T-helper 1 cell (primary cell): ENCODE data around the gene RALGPS1.
A peak's percentile ranks its signal among the peaks of the same experiment; 100 is the strongest.
"Not testable (repeated sequence)": the region's sequence is repeated elsewhere in the genome, so short reads cannot be mapped to it uniquely, and the experiment has no call there.

ENCODE experiments used
- DNase-seq, 5 donors: peaks; one replicate each; pipeline ENCODE4 v3.0.0-alpha.2; 2012 to 2020

RALGPS1 gene

DNA sequence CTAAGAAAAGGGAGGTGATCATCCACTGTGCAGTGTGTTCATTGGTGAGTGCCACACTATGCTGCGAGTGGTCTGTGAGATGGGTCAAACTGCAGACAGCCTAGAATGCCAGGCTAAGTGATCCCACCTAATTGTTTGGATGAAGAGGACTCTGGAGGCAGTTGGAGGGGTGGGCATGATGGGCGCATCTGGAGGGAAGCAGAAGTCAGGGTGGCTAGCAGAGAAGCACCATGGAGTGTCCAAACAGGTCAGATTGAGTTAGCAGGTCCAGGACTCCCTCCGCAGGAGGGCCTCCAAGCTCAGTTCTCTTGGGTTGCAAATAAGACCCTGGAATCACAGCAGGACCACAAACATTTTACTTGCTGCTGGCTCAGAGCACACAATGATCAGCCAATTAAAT lies 227.7 kb downstream of the RALGPS1 start:
- DNase-seq, result no peak

GRCh38 chr9:127142931-127143464 lies 228.4 kb downstream of the RALGPS1 start:
- DNase-seq, result no peak

- DNase-seq, result no peak
Measured at GRCh38 chr9:127143920-127144465, 229.4 kb downstream of the RALGPS1 start.

DNA sequence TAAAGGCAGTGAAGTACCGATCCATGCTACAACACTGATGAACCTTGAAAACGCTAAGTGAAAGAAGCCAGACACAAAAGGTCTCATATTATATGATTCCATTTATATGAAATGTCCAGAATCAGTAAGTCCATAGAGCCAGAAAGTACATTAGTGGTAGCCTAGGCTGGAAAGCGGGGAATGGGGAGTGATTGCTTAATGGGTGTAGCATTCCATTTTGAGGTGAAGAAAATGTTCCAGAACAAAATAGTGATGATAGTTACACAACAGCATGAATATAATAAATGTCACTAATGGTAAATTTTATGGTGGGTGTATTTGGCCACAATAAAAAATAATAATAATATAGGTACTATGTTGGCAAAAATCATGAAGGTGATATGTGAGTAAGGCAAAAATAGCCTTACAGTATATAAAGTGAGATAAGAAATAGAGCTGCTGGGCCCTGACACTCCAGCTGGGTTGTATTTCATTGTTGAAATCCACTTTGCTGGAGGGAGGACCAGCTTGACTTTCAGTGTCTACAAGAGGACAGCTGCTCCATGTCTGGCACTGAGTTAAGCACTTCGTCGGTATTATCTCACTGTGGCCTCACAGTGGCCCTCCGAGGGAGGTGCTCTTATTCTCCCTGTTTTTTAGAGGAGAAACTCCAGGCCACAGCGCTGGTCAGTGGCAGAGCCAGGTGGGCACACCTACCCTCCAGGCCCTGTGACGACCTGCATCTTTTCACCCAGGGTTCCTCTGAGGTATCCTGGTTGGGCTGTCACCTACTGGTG lies 230.3 kb downstream of the RALGPS1 start:
- DNase-seq, result no peak

DNA sequence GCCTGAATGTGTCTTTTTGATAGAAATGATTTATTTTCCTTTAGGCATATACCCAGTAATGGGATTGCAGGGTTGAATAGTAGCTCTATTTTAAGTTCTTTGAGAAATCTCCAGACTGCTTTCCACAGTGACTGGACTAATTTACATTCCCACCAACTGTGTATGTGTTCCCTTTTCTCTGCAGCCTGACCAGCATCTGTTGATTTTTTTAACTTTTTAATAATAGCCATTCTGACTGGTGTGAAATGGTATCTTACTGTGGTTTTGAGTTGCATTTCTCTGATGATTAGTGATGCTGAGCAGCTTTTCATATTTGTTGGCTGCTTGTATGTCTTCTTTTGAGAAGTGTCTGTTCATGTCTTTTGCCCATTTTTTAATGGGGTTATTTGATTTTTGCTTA lies 232.3 kb downstream of the RALGPS1 start:
- DNase-seq, result not testable (repeated sequence)

DNA sequence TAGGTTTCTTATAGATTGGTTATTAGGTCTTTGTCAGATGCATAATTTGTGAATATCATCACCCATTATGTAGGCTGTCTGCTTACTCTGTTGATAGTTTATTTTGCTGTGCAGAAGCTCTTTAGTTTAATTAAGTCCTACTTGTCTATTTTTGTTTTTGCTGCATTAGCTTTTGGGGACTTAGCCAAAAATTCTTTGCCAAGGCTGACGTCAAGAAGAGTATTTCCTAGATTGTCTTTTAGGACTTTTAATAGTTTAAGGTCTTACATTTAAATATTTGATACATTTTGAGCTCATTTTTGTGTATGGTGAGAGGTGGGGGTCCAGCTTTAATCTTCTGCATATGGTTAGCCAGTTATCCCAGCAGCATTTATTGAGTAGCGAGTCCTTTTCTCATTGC lies 232.7 kb downstream of the RALGPS1 start:
- DNase-seq, result no peak

- DNase-seq, result no peak
Measured at GRCh38 chr9:127148014-127148413, 233.4 kb downstream of the RALGPS1 start.

DNA sequence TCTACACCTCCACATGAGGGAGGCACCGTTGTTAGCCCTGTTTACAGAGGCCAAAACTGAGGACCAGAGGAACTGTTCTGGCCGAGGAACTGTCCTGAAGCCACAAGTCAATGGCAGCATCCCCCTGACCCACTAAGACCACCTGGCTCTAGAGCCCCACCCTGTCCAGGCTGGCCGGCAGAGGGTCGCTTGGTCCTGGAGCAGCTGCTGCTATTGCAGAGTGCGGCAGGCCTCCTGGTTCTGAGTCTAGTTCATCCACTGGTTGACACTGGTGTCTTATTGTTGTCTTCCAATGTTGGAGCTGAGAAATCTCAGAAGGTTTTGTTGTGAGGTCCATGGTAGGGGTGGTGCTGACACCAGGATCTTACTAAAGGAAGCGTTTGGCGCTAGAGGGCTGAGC lies 234.4 kb downstream of the RALGPS1 start:
- no peak for DNase-seq

GRCh38 chr9:127149463-127150390 lies 235.1 kb downstream of the RALGPS1 start:
- no peak for DNase-seq

DNA sequence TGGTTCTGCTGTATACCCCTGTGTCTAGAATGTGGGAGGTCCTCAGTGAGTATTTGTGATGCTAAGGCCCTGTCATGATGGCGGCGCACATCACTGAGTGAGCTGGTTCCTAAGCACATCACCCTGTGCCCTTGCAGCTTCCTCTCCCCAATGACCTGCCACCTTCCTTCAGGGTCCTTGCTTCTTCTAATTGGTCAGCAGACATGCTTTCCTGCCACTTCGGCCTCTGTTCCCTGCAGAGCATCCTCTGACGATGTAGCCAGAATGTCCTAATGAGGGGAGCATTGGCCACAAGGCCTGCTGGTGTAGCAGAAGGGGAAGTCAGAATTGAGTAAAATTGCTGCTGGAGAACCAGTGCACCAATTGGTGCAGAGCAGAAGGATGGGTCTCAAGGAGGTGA lies 238.9 kb downstream of the RALGPS1 start:
- no peak for DNase-seq

- DNase-seq, result no peak
Measured at GRCh38 chr9:127154003-127154389, 239.4 kb downstream of the RALGPS1 start.

DNA sequence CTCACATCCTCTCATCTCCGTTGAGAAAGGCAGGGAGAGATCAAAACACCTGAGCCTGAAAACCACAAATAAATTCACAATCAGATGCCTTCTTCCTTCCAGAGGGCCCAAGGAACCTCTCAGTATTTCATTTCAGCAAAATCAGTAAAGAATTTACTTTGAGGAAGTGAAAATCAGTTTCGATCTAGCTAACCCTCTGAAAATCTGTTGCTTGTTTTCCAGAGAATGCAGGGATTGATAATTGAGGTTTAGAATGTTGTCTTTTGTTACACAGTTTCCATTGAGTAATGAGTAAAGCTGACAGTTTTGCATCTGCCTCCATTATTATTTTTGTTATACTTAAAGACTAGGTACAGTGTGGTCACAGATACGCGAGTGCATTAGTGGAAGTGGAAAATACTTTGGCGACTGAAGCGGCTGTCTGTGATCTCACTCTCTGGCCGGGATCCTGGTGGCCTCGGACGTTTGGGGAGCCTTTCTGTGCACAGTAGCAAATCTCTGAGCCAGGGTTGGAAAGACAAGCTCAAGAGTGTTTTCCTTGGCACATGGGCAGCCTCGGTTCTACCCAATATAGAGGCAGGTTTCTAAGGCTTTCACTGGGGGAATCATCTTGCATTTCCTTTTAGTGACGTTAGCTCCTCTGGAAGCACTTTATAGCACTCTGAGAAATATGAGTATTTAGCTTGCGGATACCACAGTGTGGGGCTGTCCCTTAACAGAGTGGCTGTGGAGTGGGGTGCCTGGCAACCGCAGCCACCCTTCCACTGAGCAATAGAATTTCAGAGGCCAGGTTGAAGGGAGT lies 240.0 kb downstream of the RALGPS1 start:
- peak in 1 of 5 donors; percentile 58 for DNase-seq

DNA sequence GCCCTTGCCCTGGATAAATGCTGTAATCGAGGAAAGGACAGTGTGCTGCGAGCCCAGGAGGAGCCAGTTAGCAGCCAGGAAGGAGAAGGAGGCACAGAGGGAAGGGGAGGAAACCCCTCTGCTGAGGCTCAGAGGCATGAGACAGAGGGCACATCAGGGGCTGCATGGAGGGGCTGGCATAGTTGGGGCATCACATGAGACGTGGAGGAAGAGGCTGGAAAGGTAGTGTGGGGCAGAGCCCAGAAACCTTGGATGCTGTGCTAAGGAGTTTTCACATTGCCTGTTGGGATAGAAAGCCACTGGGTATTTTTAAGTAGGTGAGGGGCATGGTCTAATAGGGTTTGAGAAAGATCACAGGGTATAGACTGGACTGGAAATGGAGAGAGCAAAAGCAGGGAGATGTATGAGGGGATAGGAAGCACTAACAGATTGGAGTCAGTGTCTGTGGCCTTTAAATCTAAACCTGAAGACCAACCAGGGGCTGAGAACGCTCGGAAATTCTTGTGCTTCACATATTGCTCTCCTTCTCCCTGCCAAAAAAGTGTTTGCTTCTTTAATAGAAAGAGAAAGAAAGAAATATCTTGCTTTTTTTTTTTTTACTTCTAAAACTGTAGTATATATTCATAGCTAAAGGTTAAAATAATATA lies 240.9 kb downstream of the RALGPS1 start:
- no peak for DNase-seq

- no peak for DNase-seq
Measured at GRCh38 chr9:127158786-127159324, 244.3 kb downstream of the RALGPS1 start.

- no peak for DNase-seq
Measured at GRCh38 chr9:127159325-127159801, 244.8 kb downstream of the RALGPS1 start.

- DNase-seq, result no peak
Measured at GRCh38 chr9:127159949-127160610, 245.5 kb downstream of the RALGPS1 start.

- DNase-seq, result no peak
Measured at GRCh38 chr9:127161081-127161624, 246.6 kb downstream of the RALGPS1 start.

- DNase-seq, result peak in 1 of 5 donors; percentile 87
Measured at GRCh38 chr9:127162046-127162863, 247.7 kb downstream of the RALGPS1 start.

DNA sequence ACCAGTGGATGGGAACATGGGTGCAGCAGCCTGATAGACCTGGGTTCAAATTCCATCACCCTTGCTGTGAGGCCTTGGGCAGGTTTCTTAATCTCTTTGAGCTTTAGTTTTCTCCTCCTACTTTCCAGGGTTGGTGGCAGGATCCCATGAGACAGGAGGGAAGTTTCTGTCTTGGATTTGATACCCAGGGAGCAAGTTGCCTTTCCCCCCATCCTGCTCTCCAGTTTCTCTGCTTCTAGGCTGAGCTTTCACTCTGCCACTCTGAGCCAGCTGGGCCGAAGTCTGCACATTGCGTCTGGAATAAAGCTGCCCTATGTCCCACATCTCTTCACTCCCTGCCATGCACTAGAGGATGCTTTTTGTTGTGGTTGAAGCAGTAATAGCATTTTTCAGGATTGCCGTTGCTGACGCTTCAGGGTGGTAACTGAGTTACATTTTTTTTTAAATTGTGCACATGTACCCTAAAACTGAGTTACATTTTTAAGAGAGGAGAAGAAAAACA lies 248.3 kb downstream of the RALGPS1 start:
- no peak for DNase-seq
